Smooth muscle cell (in vitro differentiated cells): Measurements from ENCODE around the gene OR5AN1. TPM values are rescaled to one million over a fixed set of nuclear protein-coding genes. Genes with fewer than 3 reads are reported as not detected.
"Not testable (repeated sequence)": the region's sequence is repeated elsewhere in the genome, so short reads cannot be mapped to it uniquely, and the experiment has no call there.

ENCODE experiments used
- DNase-seq: peaks from one replicate; lab custom pipeline; 2025; ENCODE audit not compliant: unreplicated experiment; lab: John Stamatoyannopoulos, UW
- H2AFZ ChIP-seq: fragments of 200-600 bp; sonication (generic); 2 replicates; pipeline ENCODE4 v1.6.0; 2016; ENCODE audit warnings: antibody characterized with exemption, low read depth, mild to moderate bottlenecking
- H3F3A ChIP-seq: fragments of 200-600 bp; sonication (generic); 2 replicates; pipeline ENCODE4 v1.6.0; 2017; ENCODE audit warnings: antibody characterized with exemption, low read depth
- H3K27ac ChIP-seq: fragments of 200-600 bp; sonication (generic); 2 replicates; pipeline ENCODE4 v1.5.1; 2016; ENCODE audit warnings: low read depth, mild to moderate bottlenecking
- H3K27me3 ChIP-seq: fragments of 200-600 bp; sonication (generic); 2 replicates; pipeline ENCODE4 v1.6.1; 2016; ENCODE audit warnings: low read depth, mild to moderate bottlenecking
- H3K36me3 ChIP-seq: fragments of 200-600 bp; sonication (generic); 2 replicates; pipeline ENCODE4 v1.5.1; 2016; ENCODE audit warnings: low read depth
- H3K4me1 ChIP-seq: fragments of 200-600 bp; sonication (generic); 2 replicates; pipeline ENCODE4 v1.5.1; 2016; ENCODE audit warnings: low read depth
- H3K4me2 ChIP-seq: fragments of 200-600 bp; sonication (generic); 2 replicates; pipeline ENCODE4 v1.6.0; 2016; ENCODE audit warnings: mild to moderate bottlenecking
- H3K4me3 ChIP-seq: fragments of 200-600 bp; sonication (generic); 2 replicates; pipeline ENCODE4 v1.5.1; 2016; ENCODE audit warnings: mild to moderate bottlenecking
- H3K79me2 ChIP-seq: fragments of 200-600 bp; sonication (generic); 2 replicates; pipeline ENCODE4 v1.6.0; 2016; ENCODE audit warnings: low read depth, mild to moderate bottlenecking
- H3K9ac ChIP-seq: fragments of 200-600 bp; sonication (generic); 2 replicates; pipeline ENCODE4 v1.6.0; 2016; ENCODE audit warnings: low read depth
- H3K9me3 ChIP-seq: fragments of 200-600 bp; sonication (generic); replicated peaks from 2 replicates; pipeline ENCODE4 v1.5.1; 2016; ENCODE audit warnings: low read depth
- H4K20me1 ChIP-seq: fragments of 200-600 bp; sonication (generic); 2 replicates; pipeline ENCODE4 v1.6.0; 2016; ENCODE audit warnings: low read depth
- WGBS: methylation state at CpG from one replicate; pipeline ENCODE4 v1.1.7; 2016; ENCODE audit warnings: low lambda C conversion rate; 5-methylcytosine and 5-hydroxymethylcytosine counted together
- polyA plus RNA-seq: library from polyadenylated mRNA; unstranded; fragments of >200 nt; fragmentation: Nextera tagmentation; extraction: Ambion mirVana; gene quantifications from 2 replicates; pipeline ENCODE4 v1.2.1, GENCODE V29; 2016
- total RNA-seq: library from RNA; depleted of rRNA; stranded (reverse); fragments of >200 nt; gene quantifications from 2 replicates; pipeline ENCODE4 v1.2.3, GENCODE V29; 2014
- TF ChIP-seq, protein P1 (sequence below): fragments of 200-600 bp; sonication (generic); IDR thresholded peaks from 2 replicates; pipeline ENCODE4 v1.5.1; 2017; ENCODE audit warnings: borderline replicate concordance, mild to moderate bottlenecking, antibody characterized with exemption; ENCODE audit not compliant: insufficient read depth, poor library complexity, severe bottlenecking

Gene OR5AN1
- total and polyA plus RNA-seq, 2 experiments from 2014 or later, result not detected

DNA sequence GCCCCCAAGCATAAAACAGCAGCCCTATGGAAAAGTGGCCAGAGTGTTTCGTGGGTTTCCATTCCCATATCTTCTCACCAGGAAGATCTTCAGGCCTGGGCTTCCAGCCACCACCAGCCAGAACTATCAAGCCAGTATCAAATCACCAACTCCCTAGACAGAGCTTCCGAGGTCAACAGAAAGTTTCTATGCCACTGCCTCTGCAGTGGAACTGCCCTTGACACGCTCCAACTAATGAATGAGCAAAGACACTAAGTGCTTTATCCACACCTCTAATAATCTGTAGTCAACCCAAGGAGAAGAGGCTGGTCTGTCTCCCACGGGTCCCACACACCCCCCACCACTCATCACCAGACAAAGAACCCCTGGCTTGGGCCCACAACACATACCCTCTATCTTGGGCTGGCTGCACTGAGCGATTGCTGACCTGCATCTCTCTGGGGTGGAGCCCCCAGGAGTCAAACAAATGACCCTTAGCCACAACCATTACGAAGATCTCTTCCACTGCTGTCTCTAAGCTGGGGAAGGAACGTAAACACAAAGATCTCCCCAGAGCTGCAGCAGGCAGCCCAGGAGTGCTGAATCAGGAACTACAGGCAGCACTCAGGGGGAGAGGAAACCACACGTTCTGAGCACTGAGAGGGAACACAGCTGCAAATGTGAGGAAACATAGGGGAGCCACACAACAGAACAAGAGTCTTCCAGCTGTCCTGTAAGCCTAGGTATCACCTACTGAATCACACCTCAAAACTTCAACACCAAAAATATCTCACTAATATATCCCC, 9.7 kb downstream of the OR5AN1 start:
- H2AFZ ChIP-seq, result no peak overlapping the region
- H3K4me3 ChIP-seq, result no peak overlapping the region
- no peaks in the 10 kb centered on the region for H3K9me3 ChIP-seq
- no peaks in the 10 kb centered on the region for H3K27me3 ChIP-seq
- WGBS, result 54% methylated on average over 8 of the region's 8 CpGs
- TF ChIP-seq, protein P1, sequence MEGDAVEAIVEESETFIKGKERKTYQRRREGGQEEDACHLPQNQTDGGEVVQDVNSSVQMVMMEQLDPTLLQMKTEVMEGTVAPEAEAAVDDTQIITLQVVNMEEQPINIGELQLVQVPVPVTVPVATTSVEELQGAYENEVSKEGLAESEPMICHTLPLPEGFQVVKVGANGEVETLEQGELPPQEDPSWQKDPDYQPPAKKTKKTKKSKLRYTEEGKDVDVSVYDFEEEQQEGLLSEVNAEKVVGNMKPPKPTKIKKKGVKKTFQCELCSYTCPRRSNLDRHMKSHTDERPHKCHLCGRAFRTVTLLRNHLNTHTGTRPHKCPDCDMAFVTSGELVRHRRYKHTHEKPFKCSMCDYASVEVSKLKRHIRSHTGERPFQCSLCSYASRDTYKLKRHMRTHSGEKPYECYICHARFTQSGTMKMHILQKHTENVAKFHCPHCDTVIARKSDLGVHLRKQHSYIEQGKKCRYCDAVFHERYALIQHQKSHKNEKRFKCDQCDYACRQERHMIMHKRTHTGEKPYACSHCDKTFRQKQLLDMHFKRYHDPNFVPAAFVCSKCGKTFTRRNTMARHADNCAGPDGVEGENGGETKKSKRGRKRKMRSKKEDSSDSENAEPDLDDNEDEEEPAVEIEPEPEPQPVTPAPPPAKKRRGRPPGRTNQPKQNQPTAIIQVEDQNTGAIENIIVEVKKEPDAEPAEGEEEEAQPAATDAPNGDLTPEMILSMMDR, result no peak
- no peaks in the 10 kb centered on the region for H3K36me3 ChIP-seq
- no peak overlapping the region for H3K27ac ChIP-seq
- H3F3A ChIP-seq, result no peaks in the 10 kb centered on the region
- no peak overlapping the region for H3K9ac ChIP-seq
- no peak overlapping the region for H3K4me2 ChIP-seq
- no peak for DNase-seq
- H3K4me1 ChIP-seq, result no peaks in the 10 kb centered on the region
- H3K79me2 ChIP-seq, result no peaks in the 10 kb centered on the region
- H4K20me1 ChIP-seq, result no peaks in the 10 kb centered on the region

GRCh38 chr11:59372324-59372723, 13.6 kb downstream of the OR5AN1 start:
- H3K9ac ChIP-seq, H3K9me3 ChIP-seq, DNase-seq, H3K4me2 ChIP-seq, H3K36me3 ChIP-seq, H3K4me1 ChIP-seq, H4K20me1 ChIP-seq, H3K27ac ChIP-seq, H2AFZ ChIP-seq, H3F3A ChIP-seq, H3K4me3 ChIP-seq, H3K79me2 ChIP-seq, H3K27me3 ChIP-seq: not testable (repeated sequence)
- 59% methylated on average over 3 of the region's 3 CpGs for WGBS

GRCh38 chr11:59380263-59381059, 21.8 kb downstream of the OR5AN1 start:
- Histone ChIP-seq H3K36me3 (no peaks in the 10 kb centered on the region), H3K4me2 (no peak overlapping the region), H3K4me1 (no peaks in the 10 kb centered on the region), H3K9me3 (no peaks in the 10 kb centered on the region), H3K4me3 (no peak overlapping the region), H4K20me1 (no peaks in the 10 kb centered on the region), H3K27ac (no peak overlapping the region), H2AFZ (no peak overlapping the region), H3K27me3 (no peaks in the 10 kb centered on the region), H3F3A (no peaks in the 10 kb centered on the region), H3K79me2 (no peaks in the 10 kb centered on the region), H3K9ac (no peak overlapping the region)
- WGBS, result 51% methylated on average over 2 of the region's 2 CpGs
- no peak for DNase-seq
- TF ChIP-seq, protein P1, result no peak

- H3K79me2 ChIP-seq, result no peaks in the 10 kb centered on the region
- H3K4me2 ChIP-seq, result no peak overlapping the region
- DNase-seq, result no peak
- no peak overlapping the region for H3K9ac ChIP-seq
- no peaks in the 10 kb centered on the region for H3K27me3 ChIP-seq
- H3K9me3 ChIP-seq, result no peaks in the 10 kb centered on the region
- no peaks in the 10 kb centered on the region for H3K4me1 ChIP-seq
- H4K20me1 ChIP-seq, result no peaks in the 10 kb centered on the region
- H3K27ac ChIP-seq, result no peak overlapping the region
- no peaks in the 10 kb centered on the region for H3K36me3 ChIP-seq
- H3K4me3 ChIP-seq, result no peak overlapping the region
- TF ChIP-seq, protein P1, result no peak
- H3F3A ChIP-seq, result no peaks in the 10 kb centered on the region
- H2AFZ ChIP-seq, result no peak overlapping the region
These were observed 35.5 kb downstream of the OR5AN1 start for GRCh38 chr11:59394186-59394585.
